NCI-H2029 (cell line): Measurements from ENCODE around the gene APBB2.
"Not testable (repeated sequence)": the region's sequence is repeated elsewhere in the genome, so short reads cannot be mapped to it uniquely, and the experiment has no call there.

Experiments used
- DNase-seq: peaks from one replicate; lab custom pipeline; 2025; lab: John Stamatoyannopoulos, UW

The APBB2 gene

DNA sequence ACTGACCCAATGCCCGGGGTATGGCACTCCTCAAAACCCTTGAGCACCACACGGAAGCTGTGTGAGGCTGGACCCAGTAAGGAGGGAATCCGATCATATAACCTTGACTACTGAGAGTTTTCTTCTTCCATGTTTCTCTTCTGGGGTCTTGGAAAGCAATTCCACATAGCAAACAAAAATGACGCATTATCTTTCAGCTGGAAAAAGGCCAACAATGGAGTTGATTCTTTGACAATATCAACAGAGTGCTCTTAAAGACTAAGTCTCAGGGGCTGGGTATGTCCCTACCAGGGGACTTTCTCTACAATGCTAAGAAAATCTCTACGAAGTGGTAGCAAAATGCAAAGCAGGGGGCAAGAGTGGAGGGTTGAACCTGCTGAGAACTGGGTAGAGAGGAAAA, 276.0 kb downstream of the APBB2 start:
- DNase-seq: no peak

DNA sequence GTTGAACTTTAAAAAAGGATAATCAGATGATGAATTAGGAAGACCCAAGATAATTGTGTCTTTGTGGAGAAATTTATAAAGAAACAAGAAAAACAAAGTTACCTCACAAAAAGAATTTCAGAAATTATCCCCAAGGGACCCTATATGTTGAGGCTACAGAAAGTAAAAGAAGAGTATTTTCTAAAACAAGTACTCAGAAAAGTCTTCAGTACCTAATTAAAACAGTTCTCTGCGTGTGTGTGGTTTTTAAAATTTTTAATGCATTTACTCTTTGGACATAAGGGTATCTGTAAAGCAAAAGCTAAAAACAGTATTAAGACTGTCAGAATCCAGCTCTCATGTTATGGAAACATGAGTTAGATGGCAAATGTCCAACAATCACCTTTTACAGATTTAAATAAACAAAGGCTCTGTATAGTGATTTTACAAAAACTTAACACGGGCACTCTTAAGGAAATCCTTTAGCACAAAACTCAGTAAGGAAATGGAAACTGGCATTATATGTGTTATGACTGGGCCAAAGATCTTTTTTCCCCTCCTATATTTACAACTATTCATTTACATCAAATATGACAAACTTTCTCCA, 277.1 kb downstream of the APBB2 start:
- no peak for DNase-seq

DNA sequence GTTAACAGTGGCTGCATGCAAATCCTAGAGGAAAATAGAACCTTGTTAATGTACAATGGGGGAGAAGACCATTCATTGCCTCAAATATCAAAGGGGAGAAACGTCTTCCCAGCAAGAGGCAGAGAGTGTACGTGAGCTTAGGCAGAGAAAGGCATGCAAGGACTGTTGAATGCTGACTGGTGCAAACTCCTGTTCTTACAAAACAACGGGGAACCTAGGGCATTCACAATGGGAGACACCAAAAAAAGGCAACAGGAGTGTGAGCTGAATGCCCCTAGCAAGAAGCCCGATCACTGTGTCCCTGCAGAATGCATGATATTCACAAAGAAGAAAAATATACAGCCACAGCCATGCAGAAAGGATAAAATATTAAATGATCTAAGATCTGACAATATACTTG, 279.7 kb downstream of the APBB2 start:
- no peak for DNase-seq

- no peak for DNase-seq
Observed at GRCh38 chr4:40933272-40934053, 280.9 kb downstream of the APBB2 start.

DNA sequence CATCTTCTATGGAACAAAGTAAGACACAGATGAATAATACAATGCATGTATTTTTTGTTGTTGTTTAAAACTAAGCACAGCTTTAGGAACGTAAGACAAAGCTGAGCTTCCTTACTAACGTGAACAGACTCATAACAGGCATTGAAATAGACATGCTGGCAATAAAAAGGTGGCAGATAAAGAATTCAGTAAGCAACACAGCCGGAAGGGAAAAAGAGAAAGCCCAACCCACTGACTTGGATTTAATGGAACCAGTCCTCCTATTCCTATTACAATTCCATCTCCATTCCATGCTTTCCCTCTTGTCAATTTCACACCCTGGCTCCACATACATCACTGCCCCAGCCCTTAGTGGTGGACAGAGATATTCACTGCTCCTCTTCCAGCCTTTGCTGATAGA, 282.5 kb downstream of the APBB2 start:
- DNase-seq: no peak

GRCh38 chr4:40931238-40931637, 283.1 kb downstream of the APBB2 start:
- no peak for DNase-seq

GRCh38 chr4:40927074-40927473, 287.3 kb downstream of the APBB2 start:
- DNase-seq: no peak

- no peak for DNase-seq
Observed at GRCh38 chr4:40924793-40925117, 289.6 kb downstream of the APBB2 start.

GRCh38 chr4:40924096-40924792, 290.1 kb downstream of the APBB2 start:
- DNase-seq: peak; percentile 41

DNA sequence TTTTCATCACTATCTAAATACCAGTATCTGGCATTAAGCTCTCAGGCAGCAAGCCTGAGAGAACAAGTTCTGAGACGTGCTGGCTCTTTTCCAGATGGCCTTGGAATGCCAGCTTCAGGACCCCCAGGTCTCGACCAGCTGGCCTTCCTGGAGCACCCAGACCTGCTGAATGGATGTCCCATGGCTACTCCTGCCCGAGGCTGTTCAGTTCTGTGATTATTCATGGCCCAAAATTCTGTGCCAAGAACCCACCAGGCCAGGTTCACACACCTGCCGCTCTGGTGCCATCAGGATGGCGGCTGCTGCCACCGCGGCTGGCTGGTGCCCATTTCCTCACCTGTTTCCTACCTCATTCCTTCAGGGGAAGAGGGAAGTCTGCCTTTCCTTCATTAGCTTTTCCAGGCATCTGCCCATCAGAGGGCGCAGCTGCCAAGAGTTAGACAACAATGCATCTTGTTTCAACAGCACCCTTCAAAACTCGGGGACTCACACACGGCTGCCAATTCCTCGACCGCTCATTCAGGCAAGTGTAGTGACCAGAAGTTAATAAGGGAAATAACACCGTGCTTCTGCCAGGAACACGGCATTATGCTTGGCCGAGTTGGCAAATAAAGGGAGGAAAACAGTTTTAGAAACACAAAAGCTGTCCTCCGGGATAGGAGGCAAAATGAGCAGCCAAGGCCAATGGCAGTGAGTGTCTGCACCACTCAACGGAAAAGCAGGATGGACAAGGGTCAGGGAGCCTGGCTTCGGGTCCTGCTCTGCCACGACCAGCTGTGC, 290.8 kb downstream of the APBB2 start:
- peak; percentile 71 for DNase-seq

- DNase-seq: not testable (repeated sequence)
Observed at GRCh38 chr4:40919976-40920375, 294.4 kb downstream of the APBB2 start.

DNA sequence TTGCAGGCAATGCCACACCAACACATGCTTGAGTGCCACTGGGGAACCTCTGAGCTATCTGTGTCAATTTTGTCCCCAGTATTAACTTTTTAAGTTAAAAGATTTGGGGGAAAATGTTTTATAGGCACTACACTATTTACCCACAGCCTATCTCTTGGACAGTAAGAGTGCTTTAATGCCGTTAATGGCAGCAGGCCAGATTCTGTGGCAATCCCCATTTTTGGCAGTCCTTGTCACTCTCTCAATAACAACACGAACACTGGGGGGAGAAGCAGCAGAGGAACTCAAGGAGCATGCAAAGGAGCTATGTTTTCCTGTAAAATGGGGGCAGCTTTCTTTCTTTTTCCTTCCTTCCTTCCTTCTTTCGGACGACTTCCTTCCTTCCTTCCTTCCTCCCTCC, 296.0 kb downstream of the APBB2 start:
- DNase-seq: peak; percentile 57

DNA sequence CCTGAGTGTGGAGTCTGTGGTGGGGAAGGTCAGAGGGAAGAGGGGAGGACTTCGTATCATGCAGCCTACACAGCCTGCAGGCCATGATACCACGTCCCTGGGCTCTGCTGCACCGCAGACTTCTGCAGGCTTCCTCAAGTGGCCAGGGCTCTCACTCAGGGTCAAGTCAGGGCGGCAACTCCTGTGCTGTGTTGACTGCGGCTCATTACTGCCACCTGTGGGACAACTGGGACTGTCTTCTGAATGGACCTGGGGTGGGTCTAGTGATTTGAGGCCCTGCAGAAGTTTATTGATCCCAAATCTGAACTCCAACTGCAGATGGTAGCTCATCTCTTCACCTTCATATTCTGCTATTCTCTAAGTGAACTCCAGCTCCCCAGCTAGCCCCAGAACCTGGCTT, 297.5 kb downstream of the APBB2 start:
- peak; percentile 4 for DNase-seq

DNA sequence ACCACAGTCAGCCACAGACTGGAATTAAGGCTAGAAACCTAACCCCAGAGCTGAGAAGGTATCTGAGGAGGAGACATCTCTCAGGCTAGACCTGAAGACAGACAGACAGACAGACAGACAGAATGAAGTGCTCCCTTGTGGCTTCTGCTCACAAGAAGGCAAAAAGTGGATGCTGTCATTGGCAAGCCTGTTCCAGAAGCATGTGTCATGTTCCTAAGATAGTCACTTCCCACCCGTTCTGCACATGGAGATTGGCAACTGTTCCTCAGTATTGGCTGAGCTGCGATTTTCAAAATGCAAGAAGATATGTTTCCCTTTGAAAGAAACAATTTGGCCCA, 298.2 kb downstream of the APBB2 start:
- no peak for DNase-seq

DNA sequence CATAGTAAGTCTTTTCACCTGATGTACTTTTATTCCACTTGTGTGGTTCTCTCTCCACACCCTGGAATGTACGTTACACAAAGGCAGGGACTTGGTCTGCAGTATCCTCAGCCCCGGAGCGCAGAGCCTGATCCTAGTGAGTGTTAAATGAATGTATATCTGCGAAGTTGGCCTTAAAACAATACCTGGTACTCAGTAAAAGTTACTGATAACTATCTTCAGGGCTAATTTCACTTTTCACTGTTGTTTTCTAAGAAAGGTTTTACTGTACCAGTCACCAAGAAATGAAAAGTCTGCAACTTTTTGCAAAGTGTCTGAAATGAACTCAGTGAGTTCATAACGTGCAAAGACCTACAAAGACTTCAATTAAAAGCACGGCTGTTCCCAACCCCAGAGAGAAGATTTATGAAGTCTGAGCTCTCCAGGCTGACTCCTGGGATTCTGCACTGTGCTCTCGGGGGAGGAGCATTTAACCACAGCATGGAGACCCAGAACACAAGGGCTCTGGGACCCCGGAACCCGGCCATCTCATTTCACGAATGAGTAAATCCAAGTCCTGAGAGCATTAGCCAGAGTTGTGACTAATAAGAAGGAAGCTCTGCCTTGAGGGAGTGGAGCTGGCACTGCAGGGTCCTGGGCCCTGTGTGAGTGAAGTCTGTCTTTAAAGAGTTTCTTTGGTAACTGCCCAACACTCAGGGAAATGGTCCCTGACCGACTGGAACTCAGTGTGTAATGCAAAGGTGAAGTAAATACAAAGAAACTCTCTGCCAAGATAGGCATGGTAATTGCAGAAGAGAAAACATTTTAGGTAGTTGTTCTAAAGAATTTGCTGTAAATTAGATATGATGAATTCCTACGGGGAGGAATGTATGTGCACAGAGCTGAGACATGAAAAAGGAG, 298.8 kb downstream of the APBB2 start:
- DNase-seq: no peak

- DNase-seq: no peak
Observed at GRCh38 chr4:40912460-40913184, 301.7 kb downstream of the APBB2 start.

GRCh38 chr4:40910706-40911105, 303.6 kb downstream of the APBB2 start:
- no peak for DNase-seq

DNA sequence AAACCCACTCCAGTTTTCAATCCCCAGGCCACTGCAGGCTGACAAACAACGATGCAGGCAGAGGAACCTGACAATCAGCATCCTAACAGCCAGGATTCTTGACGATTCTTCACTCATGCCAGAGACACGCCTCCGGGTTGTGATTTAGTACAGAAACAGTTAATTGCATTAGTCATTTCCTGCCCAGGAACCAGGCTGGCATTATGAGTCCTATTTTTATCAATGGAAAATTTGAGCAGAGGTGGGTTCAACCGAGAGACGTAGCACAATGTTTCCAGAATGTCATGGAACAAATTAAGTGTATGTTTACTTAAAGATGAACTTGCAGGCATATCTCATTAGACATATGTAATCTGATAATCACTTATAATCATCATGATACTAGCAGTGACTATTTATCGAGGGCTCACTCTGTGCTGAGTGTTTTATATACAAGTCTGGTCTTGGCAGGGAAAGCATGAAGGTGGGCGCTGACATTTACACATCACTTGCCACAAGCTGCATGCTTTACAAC, 304.9 kb downstream of the APBB2 start:
- DNase-seq: peak; percentile 9

DNA sequence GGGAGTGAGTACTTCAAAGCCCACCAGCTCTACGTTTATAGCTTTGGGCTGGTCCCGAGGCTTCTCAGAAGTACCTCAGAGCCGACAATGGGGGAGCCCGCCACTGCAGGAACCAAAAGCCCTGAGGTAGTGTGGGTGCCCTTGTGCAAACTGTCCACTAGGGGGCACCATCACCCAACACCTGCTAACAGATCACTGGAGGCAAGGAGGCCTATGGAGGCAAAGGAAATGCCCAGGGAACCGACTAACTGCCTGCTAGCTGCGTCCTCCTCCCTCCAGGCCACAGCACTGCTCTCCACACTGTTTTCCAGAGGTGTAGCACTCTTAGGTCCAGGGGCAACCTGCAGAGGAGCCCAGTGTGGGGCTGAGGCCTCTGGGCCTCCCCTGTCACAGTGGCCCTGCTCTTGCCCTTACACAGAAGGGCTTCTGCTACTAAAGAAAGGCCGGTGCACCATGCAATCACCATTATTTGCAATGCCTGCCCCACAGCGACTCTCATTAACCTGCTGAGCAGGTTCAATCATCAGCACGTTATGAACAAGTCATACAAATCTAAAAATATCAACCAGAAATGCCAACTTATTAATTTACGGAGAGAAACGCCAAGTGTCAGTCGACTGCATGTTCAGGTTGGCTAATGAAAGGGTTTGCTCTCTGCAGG, 305.5 kb downstream of the APBB2 start:
- peak; percentile 71 for DNase-seq

DNA sequence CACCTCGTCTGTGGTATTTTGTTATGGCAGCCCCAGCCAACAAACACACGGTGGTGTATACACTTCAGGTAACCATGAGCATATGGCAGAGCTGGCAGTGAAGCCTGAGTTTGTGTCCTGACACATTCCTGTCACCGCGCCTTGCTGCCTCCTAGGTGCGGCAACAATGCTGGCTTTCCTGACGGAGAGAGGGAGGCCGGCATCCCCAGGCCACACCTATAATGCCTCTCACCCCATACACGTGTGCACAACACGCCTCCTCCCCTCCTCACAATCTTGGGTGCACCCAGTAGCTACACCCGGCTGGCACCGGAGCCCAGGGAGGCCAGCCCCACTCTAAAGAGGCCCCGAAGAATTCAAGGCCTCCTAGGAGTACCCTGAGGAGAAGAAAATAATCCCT, 306.0 kb downstream of the APBB2 start:
- DNase-seq: no peak
